ENCODE data around the gene IFNGR2. TPM values are rescaled to one million over a fixed set of nuclear protein-coding genes. Genes with fewer than 3 reads are reported as not detected.

Gene IFNGR2
- total and polyA plus RNA-seq, 2 experiments from 2014 or later = 21.9 to 29.4 TPM

GRCh38 chr21:33396436-33396835 lies 6.8 kb upstream of the IFNGR2 start:
- no peak overlapping the region for H3K4me2 ChIP-seq
- no peak for ATAC-seq
- no peak overlapping the region for H3K27ac Mint-ChIP-seq
- H3K9me2 ChIP-seq (ENCODE audit: insufficient read depth) = no peaks in the 10 kb centered on the region
- H3K4me1 Mint-ChIP-seq = peaks cover 4% of the 10 kb centered on the region
- H2AFZ ChIP-seq = no peak overlapping the region
- no peaks in the 10 kb centered on the region for H3K79me2 ChIP-seq (replicated peaks; ENCODE audit: insufficient read depth)
- H3K27me3 Mint-ChIP-seq (ENCODE audit: insufficient read depth, low read depth, poor library complexity) = peaks cover 4% of the 10 kb centered on the region
- H3K4me1 ChIP-seq (ENCODE audit: insufficient read depth) = no peaks in the 10 kb centered on the region
- no peak overlapping the region for H3K4me3 Mint-ChIP-seq
- no peaks in the 10 kb centered on the region for H3K36me3 ChIP-seq (ENCODE audit: insufficient read depth)
- H3K4me3 ChIP-seq = no peak overlapping the region
- H4K20me1 ChIP-seq (replicated peaks; ENCODE audit: insufficient read depth) = no peaks in the 10 kb centered on the region
- no peaks in the 10 kb centered on the region for H3K9me3 Mint-ChIP-seq
- H3K27ac ChIP-seq (ENCODE audit: low read depth) = no peak overlapping the region
- no peaks in the 10 kb centered on the region for H3K27me3 ChIP-seq (ENCODE audit: insufficient read depth)
- DNase-seq (ENCODE audit: low spot score) = no peak
- no peaks in the 10 kb centered on the region for H3K36me3 Mint-ChIP-seq (ENCODE audit: low read depth)
- H3F3A ChIP-seq (replicated peaks; ENCODE audit: low read depth) = no peaks in the 10 kb centered on the region
- no peak for TF ChIP-seq CREB1 (CRISPR knock-in tag; IDR thresholded peaks at IDR 0.05; ENCODE audit: low read depth)
- TF ChIP-seq ETS1 (IDR thresholded peaks at IDR 0.05) = no peak
- no peak for TF ChIP-seq ZNF462 (CRISPR knock-in tag; IDR thresholded peaks at IDR 0.05)
- TF ChIP-seq EZH2 (IDR thresholded peaks at IDR 0.05; ENCODE audit: low read depth, unreplicated experiment) = no peak
- no peak for TF ChIP-seq STAT1 (IDR thresholded peaks at IDR 0.05; ENCODE audit: unreplicated experiment)
- no peak for TF ChIP-seq JUNB (IDR thresholded peaks at IDR 0.05; ENCODE audit: unreplicated experiment)
- no peak for TF ChIP-seq POLR2AphosphoS5 (IDR thresholded peaks at IDR 0.05; ENCODE audit: low read depth)
- TF ChIP-seq ZNF331 (CRISPR knock-in tag; IDR thresholded peaks at IDR 0.05; ENCODE audit: low read depth) = no peak
- no peak for TF ChIP-seq CTCF (conservative IDR thresholded peaks at IDR 0.05; ENCODE audit: low read depth in 2 of 2)
- TF ChIP-seq EZH2phosphoT487 (IDR thresholded peaks at IDR 0.05; ENCODE audit: unreplicated experiment) = no peak
- no peak for TF ChIP-seq NANOG (IDR thresholded peaks at IDR 0.05; ENCODE audit: borderline replicate concordance)
- no peak for TF ChIP-seq REST (IDR thresholded peaks at IDR 0.05; ENCODE audit: unreplicated experiment)
- no peak for TF ChIP-seq ZNF114 (CRISPR knock-in tag; IDR thresholded peaks at IDR 0.05)
